Neutrophil (primary cell): Measurements from ENCODE around the gene ZSWIM6.

Source experiments
- H3K27ac ChIP-seq: fragments of 200-600 bp; sonication (generic); 2 replicates; pipeline ENCODE4 v1.5.1; 2016; ENCODE audit warnings: mild to moderate bottlenecking, moderate library complexity
- H3K27me3 ChIP-seq: fragments of 200-600 bp; sonication (generic); 2 replicates; pipeline ENCODE4 v1.6.0; 2016; ENCODE audit warnings: mild to moderate bottlenecking
- H3K36me3 ChIP-seq: fragments of 200-600 bp; sonication (generic); 2 replicates; pipeline ENCODE4 v1.5.1; 2017
- H3K4me1 ChIP-seq, 2 experiments: fragments of 200-600 bp in 1 of 2; sonication (generic) in 1 of 2; 1 replicate in 1 of 2; 2 replicates in 1 of 2; pipeline versions ENCODE4 v1.5.1 to v1.6.1; 2013 to 2016; ENCODE audit warnings: low read depth in 1 of 2, low read length in 1 of 2, mild to moderate bottlenecking in 1 of 2, moderate library complexity in 1 of 2; ENCODE audit not compliant: control insufficient read depth in 1 of 2, insufficient read depth in 1 of 2
- H3K4me3 ChIP-seq, 2 experiments: fragments of 200-600 bp in 1 of 2; sonication (generic) in 1 of 2; 1 replicate in 1 of 2; 2 replicates in 1 of 2; pipeline ENCODE4 v1.5.1; 2013 to 2016; ENCODE audit warnings: low read depth in 1 of 2, low read length in 1 of 2, mild to moderate bottlenecking in 1 of 2, moderate library complexity in 1 of 2
- H3K9me3 ChIP-seq: fragments of 200-600 bp; sonication (generic); 2 replicates; pipeline ENCODE4 v1.5.1; 2016
- TF ChIP-seq, protein P1 (sequence below): fragments of 200-600 bp; sonication (generic); IDR thresholded peaks from 2 replicates; pipeline ENCODE4 v1.5.1; 2016; ENCODE audit warnings: antibody characterized with exemption

The ZSWIM6 gene

GRCh38 chr5:61570767-61571166 is 238.7 kb downstream of the ZSWIM6 start:
- no peaks in the 10 kb centered on the region for H3K27me3 ChIP-seq
- no peak overlapping the region for H3K4me3 ChIP-seq
- no peaks in the 10 kb centered on the region for H3K36me3 ChIP-seq
- TF ChIP-seq, protein P1, sequence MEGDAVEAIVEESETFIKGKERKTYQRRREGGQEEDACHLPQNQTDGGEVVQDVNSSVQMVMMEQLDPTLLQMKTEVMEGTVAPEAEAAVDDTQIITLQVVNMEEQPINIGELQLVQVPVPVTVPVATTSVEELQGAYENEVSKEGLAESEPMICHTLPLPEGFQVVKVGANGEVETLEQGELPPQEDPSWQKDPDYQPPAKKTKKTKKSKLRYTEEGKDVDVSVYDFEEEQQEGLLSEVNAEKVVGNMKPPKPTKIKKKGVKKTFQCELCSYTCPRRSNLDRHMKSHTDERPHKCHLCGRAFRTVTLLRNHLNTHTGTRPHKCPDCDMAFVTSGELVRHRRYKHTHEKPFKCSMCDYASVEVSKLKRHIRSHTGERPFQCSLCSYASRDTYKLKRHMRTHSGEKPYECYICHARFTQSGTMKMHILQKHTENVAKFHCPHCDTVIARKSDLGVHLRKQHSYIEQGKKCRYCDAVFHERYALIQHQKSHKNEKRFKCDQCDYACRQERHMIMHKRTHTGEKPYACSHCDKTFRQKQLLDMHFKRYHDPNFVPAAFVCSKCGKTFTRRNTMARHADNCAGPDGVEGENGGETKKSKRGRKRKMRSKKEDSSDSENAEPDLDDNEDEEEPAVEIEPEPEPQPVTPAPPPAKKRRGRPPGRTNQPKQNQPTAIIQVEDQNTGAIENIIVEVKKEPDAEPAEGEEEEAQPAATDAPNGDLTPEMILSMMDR, result no peak
- H3K9me3 ChIP-seq, result no peaks in the 10 kb centered on the region
- no peaks in the 10 kb centered on the region for H3K4me1 ChIP-seq
- H3K27ac ChIP-seq, result no peak overlapping the region

- Histone ChIP-seq H3K27me3 (no peaks in the 10 kb centered on the region), H3K4me3 (no peak overlapping the region), H3K4me1 (no peaks in the 10 kb centered on the region), H3K9me3 (no peaks in the 10 kb centered on the region), H3K36me3 (no peaks in the 10 kb centered on the region), H3K27ac (no peak overlapping the region)
- TF ChIP-seq, protein P1, result no peak
These were observed 240.9 kb downstream of the ZSWIM6 start for GRCh38 chr5:61572959-61573358.

GRCh38 chr5:61575103-61575502 is 243.0 kb downstream of the ZSWIM6 start:
- Histone ChIP-seq H3K4me3 (no peak overlapping the region), H3K36me3 (no peaks in the 10 kb centered on the region), H3K4me1 (no peaks in the 10 kb centered on the region), H3K27ac (no peak overlapping the region), H3K27me3 (no peaks in the 10 kb centered on the region), H3K9me3 (no peaks in the 10 kb centered on the region)
- TF ChIP-seq, protein P1, result no peak

DNA sequence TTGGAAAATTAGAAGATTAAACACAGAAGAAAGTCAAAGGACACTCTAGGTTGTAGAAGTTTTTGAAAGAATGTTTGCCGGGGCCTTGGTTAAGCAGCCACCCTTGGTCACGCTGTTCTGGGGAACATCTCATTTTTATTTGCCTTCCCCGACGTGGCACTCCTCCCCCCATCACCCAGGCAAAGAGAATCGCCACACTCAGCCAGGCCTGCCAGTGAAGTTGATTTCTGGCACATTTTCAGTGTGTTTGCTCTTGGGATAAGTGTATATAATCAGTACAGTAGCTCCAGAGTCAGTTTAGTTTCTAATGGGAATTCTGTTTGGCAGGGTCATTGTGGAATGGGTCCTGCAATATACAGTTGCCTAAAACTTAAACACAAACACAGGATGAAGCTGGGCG is 243.5 kb downstream of the ZSWIM6 start:
- no peaks in the 10 kb centered on the region for H3K27me3 ChIP-seq

DNA sequence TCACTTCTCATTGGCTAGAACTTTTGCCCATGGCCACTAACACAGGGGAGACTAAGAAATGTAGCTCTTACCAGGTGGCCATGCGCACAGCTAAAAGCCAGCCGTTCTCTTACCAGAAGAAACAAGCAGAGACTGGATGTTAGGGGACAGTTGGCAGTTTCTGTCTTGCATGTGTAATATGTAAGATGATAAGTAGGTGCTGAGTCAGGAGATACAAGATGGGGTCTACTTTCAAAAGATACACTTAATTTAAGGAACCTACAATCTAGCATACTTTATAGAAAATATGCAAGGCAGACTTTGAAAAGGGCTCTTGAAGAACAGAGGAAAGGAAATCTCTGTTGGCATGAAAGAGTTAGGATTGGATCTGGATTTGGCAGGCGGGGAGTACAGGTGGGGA is 244.5 kb downstream of the ZSWIM6 start:
- TF ChIP-seq, protein P1, result no peak
- Histone ChIP-seq H3K27ac (no peak overlapping the region), H3K36me3 (no peaks in the 10 kb centered on the region), H3K9me3 (no peaks in the 10 kb centered on the region), H3K27me3 (no peaks in the 10 kb centered on the region), H3K4me1 (no peaks in the 10 kb centered on the region), H3K4me3 (no peak overlapping the region)

More for the DNA sequence above, 243.5 kb downstream of the ZSWIM6 start:
- Histone ChIP-seq H3K4me3 (no peak overlapping the region), H3K4me1 (no peaks in the 10 kb centered on the region), H3K27ac (no peak overlapping the region), H3K9me3 (no peaks in the 10 kb centered on the region), H3K36me3 (no peaks in the 10 kb centered on the region)
- TF ChIP-seq, protein P1, result no peak
